Measurements from ENCODE around the gene CASP5. TPM values are rescaled to one million over a fixed set of nuclear protein-coding genes. Genes with fewer than 3 reads are reported as not detected.

Gene CASP5
- total RNA-seq, 2 donors from 2014 or later: not detected

DNA sequence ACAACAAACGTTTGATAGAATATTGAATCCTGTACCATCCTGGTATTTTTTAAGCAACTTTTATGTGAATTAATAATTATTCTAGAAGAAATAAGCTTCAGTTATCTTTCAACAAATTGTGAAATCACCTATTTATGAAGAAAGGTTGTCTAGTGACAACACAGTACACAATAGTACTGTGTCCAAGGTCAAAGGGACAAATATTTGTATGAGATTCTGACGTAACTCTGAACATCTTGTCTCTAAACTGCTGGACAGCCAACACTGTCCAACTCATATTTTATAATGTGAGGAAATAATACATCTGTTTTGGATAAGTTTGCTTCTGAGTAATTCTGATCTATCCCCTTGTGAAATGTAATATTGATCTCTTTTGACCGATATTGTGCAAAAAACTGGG lies 18.9 kb downstream of the CASP5 start:
- Histone ChIP-seq H3K27me3 (replicated peaks; ENCODE audit: insufficient read depth) (no peaks in the 10 kb centered on the region), H3K9me3 (no peaks in the 10 kb centered on the region), H3K4me3 (no peak overlapping the region), H3K27ac (no peak overlapping the region), H3K4me1 (replicated peaks) (no peaks in the 10 kb centered on the region), H3K36me3 (no peaks in the 10 kb centered on the region)
- WGBS: 61% methylated on average over 3 of the region's 3 CpGs
- intact Hi-C loops (cut with DNase I): no loop called here
- no peak for DNase-seq (ENCODE audit: low spot score)
- no peak for TF ChIP-seq POLR2A (IDR thresholded peaks at IDR 0.05)
- TF ChIP-seq CTCF (IDR thresholded peaks at IDR 0.05): no peak
- TF ChIP-seq POLR2AphosphoS5 (IDR thresholded peaks at IDR 0.05): no peak

GRCh38 chr11:105003151-105003550 lies 19.8 kb downstream of the CASP5 start:
- no peaks in the 10 kb centered on the region for H3K9me3 ChIP-seq
- H3K27ac ChIP-seq: no peak overlapping the region
- no peak for DNase-seq (ENCODE audit: low spot score)
- intact Hi-C loops (cut with DNase I): no loop called here
- H3K4me3 ChIP-seq: no peak overlapping the region
- 85% methylated on average over 2 of the region's 2 CpGs for WGBS
- H3K27me3 ChIP-seq (replicated peaks; ENCODE audit: insufficient read depth): no peaks in the 10 kb centered on the region
- H3K36me3 ChIP-seq: no peaks in the 10 kb centered on the region
- no peaks in the 10 kb centered on the region for H3K4me1 ChIP-seq (replicated peaks)
- TF ChIP-seq POLR2AphosphoS5 (IDR thresholded peaks at IDR 0.05) (no peak), CTCF (IDR thresholded peaks at IDR 0.05) (no peak), POLR2A (IDR thresholded peaks at IDR 0.05) (no peak)

- no peaks in the 10 kb centered on the region for H3K4me1 ChIP-seq (replicated peaks)
- DNase-seq (ENCODE audit: low spot score): no peak
- no peaks in the 10 kb centered on the region for H3K27me3 ChIP-seq (replicated peaks; ENCODE audit: insufficient read depth)
- 80% methylated on average over 7 of the region's 7 CpGs for WGBS
- H3K36me3 ChIP-seq: no peaks in the 10 kb centered on the region
- H3K27ac ChIP-seq: no peak overlapping the region
- H3K4me3 ChIP-seq: no peak overlapping the region
- no peaks in the 10 kb centered on the region for H3K9me3 ChIP-seq
- intact Hi-C loops (cut with DNase I): no loop called here
- no peak for TF ChIP-seq CTCF (IDR thresholded peaks at IDR 0.05)
Observed at GRCh38 chr11:105000797-105001196, 22.2 kb downstream of the CASP5 start.

DNA sequence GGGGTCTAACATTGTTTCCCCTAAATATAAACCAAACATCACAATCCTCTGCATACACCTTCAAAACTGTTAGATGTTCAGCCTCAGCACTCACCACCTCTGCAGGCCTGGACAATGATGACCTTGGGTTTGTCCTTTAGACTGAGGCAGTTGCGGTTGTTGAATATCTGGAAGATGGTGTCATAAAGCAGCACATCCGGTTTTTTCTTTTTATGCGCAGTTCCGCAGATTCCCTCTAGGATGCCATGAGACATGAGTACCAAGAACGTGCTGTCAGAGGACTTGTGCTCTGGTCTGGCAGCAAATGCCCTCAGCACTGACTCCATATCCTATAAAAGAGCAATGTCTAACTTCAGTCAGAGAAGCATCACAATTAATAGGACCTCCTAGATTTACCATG lies 22.8 kb downstream of the CASP5 start:
- no peaks in the 10 kb centered on the region for H3K36me3 ChIP-seq
- no peak overlapping the region for H3K4me3 ChIP-seq
- TF ChIP-seq POLR2AphosphoS5 (IDR thresholded peaks at IDR 0.05) (no peak), CTCF (IDR thresholded peaks at IDR 0.05) (no peak), POLR2A (IDR thresholded peaks at IDR 0.05) (no peak)
- H3K27ac ChIP-seq: no peak overlapping the region
- no peaks in the 10 kb centered on the region for H3K4me1 ChIP-seq (replicated peaks)
- no peaks in the 10 kb centered on the region for H3K27me3 ChIP-seq (replicated peaks; ENCODE audit: insufficient read depth)
- intact Hi-C loops (cut with DNase I): no loop called here
- no peaks in the 10 kb centered on the region for H3K9me3 ChIP-seq
- WGBS: 92% methylated on average over 5 of the region's 5 CpGs
- DNase-seq (ENCODE audit: low spot score): no peak

- Histone ChIP-seq H3K4me3 (no peak overlapping the region), H3K36me3 (no peaks in the 10 kb centered on the region), H3K27me3 (replicated peaks; ENCODE audit: insufficient read depth) (no peaks in the 10 kb centered on the region), H3K27ac (no peak overlapping the region), H3K9me3 (no peaks in the 10 kb centered on the region), H3K4me1 (replicated peaks) (no peaks in the 10 kb centered on the region)
- TF ChIP-seq POLR2AphosphoS5 (IDR thresholded peaks at IDR 0.05) (no peak), CTCF (IDR thresholded peaks at IDR 0.05) (no peak), POLR2A (IDR thresholded peaks at IDR 0.05) (no peak)
- no peak for DNase-seq (ENCODE audit: low spot score)
- 85% methylated on average over 1 of the region's 1 CpG for WGBS
- intact Hi-C loops (cut with DNase I): no loop called here
Observed at GRCh38 chr11:104999721-105000120, 23.2 kb downstream of the CASP5 start.
